Endothelial cell of umbilical vein (primary cell): Measurements from ENCODE around the gene CD46. TPM values are rescaled to one million over a fixed set of nuclear protein-coding genes. Genes with fewer than 3 reads are reported as not detected.

Source experiments
- BruUV-seq: library from RNA; stranded (reverse); fragments of 400-500 nt; replicated peaks from 2 replicates; lab custom pipeline; 2021; lab: Mats Ljungman, UMichigan
- CTCF ChIA-PET: fragments of 300-600, 350-600 bp; sonication (Branson Sonifier 250); formaldehyde crosslinking; loops from one replicate; lab custom pipeline; 2021; ENCODE audit warnings: antibody characterized with exemption, inconsistent platforms; lab: Charles Lee
- POLR2A ChIA-PET: fragments of 300-600, 350-600 bp; sonication (Branson Sonifier 250); formaldehyde crosslinking; loops from one replicate; lab custom pipeline; 2021; ENCODE audit warnings: antibody characterized with exemption, inconsistent platforms; lab: Charles Lee
- DNase-seq: peaks from one replicate; pipeline ENCODE4 v3.0.0-alpha.2; 2011; ENCODE audit warnings: low read depth, low spot score
- FAIRE-seq: peaks from 2 replicates; lab custom pipeline; 2011; peaks lifted over from hg19 to GRCh38; lab: Jason Lieb, UNC
- H2AFZ ChIP-seq: 2 replicates; pipeline ENCODE4 v1.6.0; 2012; ENCODE audit warnings: low read depth, low read length, control low read depth, inconsistent platforms
- H3K27ac ChIP-seq: 2 replicates; pipeline ENCODE4 v1.5.1; 2011; ENCODE audit warnings: low read depth, mild to moderate bottlenecking, control low read depth, low read length, moderate library complexity; ENCODE audit not compliant: insufficient read depth
- H3K27me3 ChIP-seq, 2 experiments: 2 replicates each; pipeline versions ENCODE4 v1.6.0 to v1.6.1; 2011; ENCODE audit warnings: low read length in 2 of 2, mixed read lengths in 1 of 2; ENCODE audit not compliant: control insufficient read depth in 2 of 2, insufficient read depth in 2 of 2
- H3K36me3 ChIP-seq, 2 experiments: 2 replicates in 1 of 2; 3 replicates in 1 of 2; pipeline ENCODE4 v1.5.1; 2011; ENCODE audit warnings: low read length in 2 of 2, mild to moderate bottlenecking in 1 of 2, moderate library complexity in 1 of 2; ENCODE audit not compliant: control insufficient read depth in 2 of 2, insufficient read depth in 2 of 2; ENCODE audit errors: extremely low read depth in 1 of 2
- H3K4me1 ChIP-seq: 3 replicates; pipeline ENCODE4 v1.5.1; 2011; ENCODE audit warnings: mild to moderate bottlenecking, low read length; ENCODE audit not compliant: control insufficient read depth, insufficient read depth; ENCODE audit errors: extremely low read depth
- H3K4me2 ChIP-seq: 2 replicates; pipeline ENCODE4 v1.6.1; 2011; ENCODE audit warnings: low read length, control low read depth, mixed read lengths; ENCODE audit not compliant: insufficient read depth
- H3K4me3 ChIP-seq, 3 experiments: fragments of 200-600 bp in 1 of 3; sonication (generic), shearing (Covaris generic) in 1 of 3; replicated peaks in 1 of 3; 2 replicates each; pipeline ENCODE4 v1.5.1; 2011 to 2016; ENCODE audit warnings: control low read depth in 3 of 3, low read length in 3 of 3, mild to moderate bottlenecking in 2 of 3, inconsistent platforms in 1 of 3, low read depth in 1 of 3, moderate library complexity in 1 of 3; ENCODE audit not compliant: insufficient read depth in 1 of 3
- H3K79me2 ChIP-seq: 2 replicates; pipeline ENCODE4 v1.6.0; 2012; ENCODE audit warnings: low read length, inconsistent platforms; ENCODE audit not compliant: control insufficient read depth, insufficient read depth
- H3K9ac ChIP-seq: replicated peaks from 2 replicates; pipeline ENCODE3; 2011; ENCODE audit warnings: low read length, control low read depth; ENCODE audit not compliant: insufficient read depth; ENCODE audit errors: extremely low read depth
- H3K9me1 ChIP-seq: replicated peaks from 3 replicates; pipeline ENCODE4 v1.6.0; 2011; ENCODE audit warnings: mild to moderate bottlenecking, low read length; ENCODE audit not compliant: control insufficient read depth, insufficient read depth; ENCODE audit errors: extremely low read depth
- H3K9me3 ChIP-seq: replicated peaks from 2 replicates; pipeline ENCODE4 v1.5.1; 2012; ENCODE audit warnings: low read length, inconsistent platforms; ENCODE audit not compliant: control insufficient read depth, insufficient read depth
- H4K20me1 ChIP-seq: replicated peaks from 2 replicates; pipeline ENCODE3; 2011; ENCODE audit warnings: mild to moderate bottlenecking, low read length; ENCODE audit not compliant: control insufficient read depth, insufficient read depth; ENCODE audit errors: extremely low read depth
- CTCF ChIP-seq, 2 donors: IDR thresholded peaks; 1 replicate in 1 of 2; 2 replicates in 1 of 2; pipeline ENCODE4 v1.5.1; 2011; ENCODE audit warnings: low read length in 2 of 2, mild to moderate bottlenecking in 2 of 2, moderate library complexity in 2 of 2, control low read depth in 1 of 2, inconsistent platforms in 1 of 2, low read depth in 1 of 2; ENCODE audit not compliant: insufficient read depth in 1 of 2; ENCODE audit errors: extremely low read depth in 1 of 2
- EZH2 ChIP-seq: IDR thresholded peaks from 2 replicates; pipeline ENCODE4 v1.6.1; 2012; ENCODE audit warnings: borderline replicate concordance, low read depth, mild to moderate bottlenecking, moderate library complexity, low read length, inconsistent platforms; ENCODE audit not compliant: severe bottlenecking
- FOS ChIP-seq: IDR thresholded peaks from 2 replicates; pipeline ENCODE4 v1.6.1; 2011; ENCODE audit warnings: mild to moderate bottlenecking, low read length, moderate library complexity, borderline replicate concordance; ENCODE audit not compliant: insufficient read depth
- GATA2 ChIP-seq: IDR thresholded peaks from 2 replicates; pipeline ENCODE4 v1.7.0; 2011; ENCODE audit warnings: low read depth, mild to moderate bottlenecking, moderate library complexity, mixed read lengths, low read length; ENCODE audit not compliant: insufficient read length, insufficient read depth
- JUN ChIP-seq: IDR thresholded peaks from 2 replicates; pipeline ENCODE4 v1.6.1; 2011; ENCODE audit warnings: borderline replicate concordance, low read depth; ENCODE audit not compliant: insufficient read length, insufficient read depth
- MAX ChIP-seq: IDR thresholded peaks from 2 replicates; pipeline ENCODE4 v1.6.1; 2011; ENCODE audit not compliant: insufficient read depth, insufficient read length
- MYC ChIP-seq: IDR thresholded peaks from one replicate; pipeline ENCODE4 v1.6.1; 2011; ENCODE audit warnings: mild to moderate bottlenecking, low read depth, low read length
- POLR2A ChIP-seq: IDR thresholded peaks from 2 replicates; pipeline ENCODE4 v1.6.1; 2012; ENCODE audit warnings: low read depth, mild to moderate bottlenecking, control low read depth, low read length
- POLR2AphosphoS5 ChIP-seq: IDR thresholded peaks from 2 replicates; pipeline ENCODE4 v1.6.1; 2012; ENCODE audit warnings: low read depth, mild to moderate bottlenecking, control low read depth, low read length, moderate library complexity; ENCODE audit not compliant: insufficient read depth
- dilution Hi-C: fragments of 300-500 bp; cut with MboI; formaldehyde crosslinking; loops from one replicate; pipeline ENCODE4 v1.15.0; 2019; ENCODE audit warnings: low sequenced_read_pairs; ENCODE audit not compliant: extremely low pct_ligation_motif_present
- intact Hi-C: fragments of 100-400 bp; cut with micrococcal nuclease; formaldehyde crosslinking; loops from one replicate; pipeline ENCODE4 v1.10.0; 2022
- polyA plus RNA-seq, 4 experiments: library from polyadenylated mRNA; depleted of rRNA in 3 of 4; stranded (reverse) in 3 of 4; unstranded in 1 of 4; fragments of >200 nt; gene quantifications; 2 replicates each; pipeline versions ENCODE4 v1.2.1 to v1.2.3, GENCODE V29; 2011 to 2012; ENCODE audit warnings: missing spikeins in 1 of 4
- total RNA-seq: library from RNA; stranded (reverse); gene quantifications from 2 replicates; pipeline ENCODE4 v1.2.3, GENCODE V29; 2021

Gene CD46
- total and polyA plus RNA-seq, 2 donors (not counting 3 experiments of a cell fraction or from before 2014, with no cell fraction given), result 134 to 256 TPM

- H3K27me3 ChIP-seq, result no peaks in the 10 kb centered on the region
- H3K27ac ChIP-seq, result no peak overlapping the region
- H3K9me1 ChIP-seq, result no peaks in the 10 kb centered on the region
- ChIA-PET CTCF (interaction anchor here (0.7 to 2.5 kb wide), 4 partner anchors 8 to 58 kb away, joined by 3 to 35 read pairs (median 8); no protein-coding TSS in a partner anchor), POLR2A (no interaction called here)
- no peaks in the 10 kb centered on the region for H4K20me1 ChIP-seq
- intact Hi-C loops (no loop called here), dilution Hi-C loops (no loop called here)
- H3K36me3 ChIP-seq, result peaks cover 0 to 23% of the 10 kb centered on the region in 2 experiments
- TF ChIP-seq FOS (no peak), MAX (no peak), GATA2 (no peak), POLR2AphosphoS5 (no peak), MYC (no peak)
- H2AFZ ChIP-seq, result no peak overlapping the region
- no TSS peak for BruUV-seq
- peaks cover 17% of the 10 kb centered on the region for H3K4me1 ChIP-seq
- peaks cover 3% of the 10 kb centered on the region for H3K79me2 ChIP-seq
- FAIRE-seq (no peak), DNase-seq (no peak)
- H3K9ac ChIP-seq, result no peak overlapping the region
- H3K4me3 ChIP-seq, result no peak overlapping the region
- H3K9me3 ChIP-seq, result no peaks in the 10 kb centered on the region
- no peak overlapping the region for H3K4me2 ChIP-seq
Measured at GRCh38 chr1:207810606-207811295, 58.9 kb downstream of the CD46 start.

- Histone ChIP-seq H3K36me3 (peaks cover 0 to 23% of the 10 kb centered on the region in 2 experiments), H4K20me1 (no peaks in the 10 kb centered on the region), H3K27me3 (no peaks in the 10 kb centered on the region), H3K4me3 (no peak overlapping the region), H3K4me2 (no peak overlapping the region), H2AFZ (no peak overlapping the region), H3K4me1 (peaks cover 17% of the 10 kb centered on the region), H3K9ac (no peak overlapping the region), H3K9me1 (no peaks in the 10 kb centered on the region), H3K27ac (no peak overlapping the region), H3K9me3 (no peaks in the 10 kb centered on the region), H3K79me2 (peaks cover 3% of the 10 kb centered on the region)
- BruUV-seq, result no TSS peak
- FAIRE-seq (no peak), DNase-seq (no peak)
- POLR2A ChIA-PET, result no interaction called here
- no peak for TF ChIP-seq POLR2AphosphoS5
- TF ChIP-seq CTCF (IDR thresholded peaks at IDR 0.05; ENCODE audit: extremely low read depth in 1 of 2, insufficient read depth in 1 of 2, low read depth in 1 of 2, low read length in 2 of 2), result no peak
- TF ChIP-seq MYC, result no peak
- TF ChIP-seq MAX, result no peak
- no peak for TF ChIP-seq GATA2
- TF ChIP-seq JUN, result no peak
- no peak for TF ChIP-seq POLR2A
- TF ChIP-seq EZH2, result no peak
- TF ChIP-seq FOS, result no peak
- intact Hi-C loops (no loop called here), dilution Hi-C loops (no loop called here)
- CTCF ChIA-PET, result interaction anchor here (0.7 to 2.5 kb wide), 8 partner anchors 8 to 152 kb away, joined by 4 to 35 read pairs (median 6); no protein-coding TSS in a partner anchor
Measured at GRCh38 chr1:207811319-207811718, 59.5 kb downstream of the CD46 start.
